NCI-H1417 treated with DMSO at 0.1 percent for 48 hours (cell line): ENCODE measurements around the gene RFWD3.
"Not testable (repeated sequence)": the region's sequence is repeated elsewhere in the genome, so short reads cannot be mapped to it uniquely, and the experiment has no call there.

Experiments used
- DNase-seq: peaks from one replicate; lab custom pipeline; 2025; lab: John Stamatoyannopoulos, UW

Gene RFWD3

GRCh38 chr16:74661064-74661463 is 5.6 kb downstream of the RFWD3 start:
- DNase-seq, result no peak

GRCh38 chr16:74660383-74660782 is 6.3 kb downstream of the RFWD3 start:
- DNase-seq, result no peak

- DNase-seq, result no peak
Observed at GRCh38 chr16:74659041-74659440, 7.6 kb downstream of the RFWD3 start.

- no peak for DNase-seq
Observed at GRCh38 chr16:74657870-74658642, 8.6 kb downstream of the RFWD3 start.

DNA sequence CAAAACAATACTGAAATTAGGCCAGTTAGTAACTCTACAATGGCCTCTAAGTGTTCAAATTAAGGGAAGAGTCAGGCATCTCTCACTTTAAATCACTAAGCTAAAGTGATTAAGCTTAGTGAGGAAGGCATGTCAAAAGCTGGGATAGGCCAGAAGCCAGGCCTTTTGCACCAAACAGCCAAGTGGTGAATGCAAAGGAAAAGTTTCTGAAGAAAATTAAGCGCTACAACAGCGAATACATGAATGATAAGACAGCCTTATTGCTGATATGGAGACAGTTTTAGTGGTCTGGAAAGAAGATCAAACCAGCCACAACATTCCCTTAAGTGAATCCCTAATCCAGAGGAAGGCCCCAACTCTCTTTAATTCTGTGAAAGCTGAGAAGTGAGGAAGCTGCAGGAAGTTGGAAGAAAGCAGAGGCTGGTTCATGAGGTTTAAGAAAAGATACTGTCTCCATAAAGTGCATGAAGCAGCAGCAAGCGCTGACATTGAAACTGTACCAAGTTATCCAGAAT is 12.1 kb downstream of the RFWD3 start:
- no peak for DNase-seq

DNA sequence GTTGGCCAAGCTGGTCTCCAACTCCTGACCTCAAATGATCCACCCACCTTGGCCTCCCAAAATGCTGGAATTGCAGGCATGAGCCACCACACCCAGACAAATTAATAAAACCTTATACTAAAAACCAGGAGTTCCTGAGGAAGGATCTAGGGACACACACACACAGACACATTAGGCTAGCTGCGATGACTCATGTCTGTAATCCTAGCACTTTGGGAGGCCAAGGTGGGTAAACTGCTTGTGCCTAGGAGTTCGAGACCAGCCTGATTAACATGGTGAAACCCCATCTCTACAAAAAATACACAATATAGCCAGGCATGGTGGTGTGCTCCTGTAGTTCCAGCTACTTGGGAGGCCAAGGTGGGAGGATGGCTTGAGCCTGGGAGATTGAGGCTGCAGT is 13.8 kb downstream of the RFWD3 start:
- DNase-seq, result not testable (repeated sequence)

DNA sequence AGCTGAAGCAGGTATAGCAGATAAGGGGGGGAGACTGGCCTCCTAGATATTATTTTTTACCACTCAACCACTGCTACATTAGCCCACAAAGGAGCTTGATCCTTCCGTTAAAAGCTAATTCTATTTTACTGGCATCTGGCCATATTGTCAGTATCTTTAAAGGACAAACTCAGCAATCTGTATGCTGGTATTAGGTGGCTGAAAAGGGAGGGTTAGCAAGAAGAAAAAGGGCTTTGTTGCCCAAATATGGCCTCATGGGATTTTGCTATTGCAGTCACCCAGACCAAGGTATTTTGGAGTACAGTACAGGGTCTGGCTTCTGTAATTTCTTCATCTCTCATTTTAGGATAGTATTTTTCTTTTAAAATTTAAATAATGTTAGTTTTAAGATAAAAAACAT is 14.4 kb downstream of the RFWD3 start:
- DNase-seq, result no peak

- no peak for DNase-seq
Observed at GRCh38 chr16:74651841-74652240, 14.8 kb downstream of the RFWD3 start.

DNA sequence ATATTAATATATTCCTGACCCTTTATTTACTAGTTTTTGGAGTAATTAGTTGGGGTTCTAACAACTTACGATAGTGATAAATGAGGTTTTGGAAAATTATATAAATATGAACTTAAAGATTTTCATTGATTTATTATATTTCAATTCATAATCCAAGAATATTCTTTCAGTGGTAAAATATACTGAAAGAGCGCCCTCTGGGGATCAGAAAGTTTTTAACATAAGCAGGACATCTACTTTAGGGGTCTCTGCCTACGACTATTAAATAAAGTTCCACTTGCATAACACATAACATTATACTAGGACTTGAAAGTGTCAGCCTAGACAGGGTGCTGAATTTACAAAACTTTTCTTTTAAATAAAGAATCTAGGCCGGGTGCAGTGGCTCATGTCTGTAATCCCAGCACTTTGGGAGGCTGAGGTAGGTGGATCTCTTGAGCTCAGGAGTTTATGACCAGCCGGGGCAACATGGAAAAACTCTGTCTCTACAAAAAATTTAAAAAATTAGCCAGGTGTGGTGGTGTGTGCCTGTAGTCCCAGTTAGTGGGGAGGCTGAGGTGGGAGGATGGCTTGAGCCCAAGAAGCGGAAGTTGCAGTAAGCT is 15.6 kb downstream of the RFWD3 start:
- no peak for DNase-seq

- DNase-seq, result no peak
Observed at GRCh38 chr16:74649839-74650504, 16.7 kb downstream of the RFWD3 start.

GRCh38 chr16:74641969-74642368 is 24.7 kb downstream of the RFWD3 start:
- no peak for DNase-seq

- DNase-seq, result no peak
Observed at GRCh38 chr16:74637742-74638453, 28.8 kb downstream of the RFWD3 start.

DNA sequence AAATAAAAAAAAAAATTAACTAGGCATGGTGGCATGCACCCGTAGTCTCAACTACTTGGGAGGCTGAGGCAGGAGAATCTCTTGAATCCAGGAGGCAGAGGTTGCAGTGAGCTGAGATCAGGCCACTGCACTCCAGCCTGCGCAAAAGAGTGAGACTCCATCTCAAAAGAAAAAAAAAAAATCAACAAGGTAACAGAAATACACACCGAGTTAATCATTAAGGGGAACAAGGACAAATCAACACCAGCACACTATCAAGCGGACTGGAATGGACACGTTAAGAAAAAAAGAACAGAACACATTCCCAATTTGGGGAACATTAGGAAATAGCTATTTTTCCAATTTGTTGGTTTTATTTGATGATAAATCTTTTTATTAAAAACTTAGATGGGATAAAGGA is 31.4 kb downstream of the RFWD3 start:
- no peak for DNase-seq

GRCh38 chr16:74633686-74634085 is 33.0 kb downstream of the RFWD3 start:
- no peak for DNase-seq

DNA sequence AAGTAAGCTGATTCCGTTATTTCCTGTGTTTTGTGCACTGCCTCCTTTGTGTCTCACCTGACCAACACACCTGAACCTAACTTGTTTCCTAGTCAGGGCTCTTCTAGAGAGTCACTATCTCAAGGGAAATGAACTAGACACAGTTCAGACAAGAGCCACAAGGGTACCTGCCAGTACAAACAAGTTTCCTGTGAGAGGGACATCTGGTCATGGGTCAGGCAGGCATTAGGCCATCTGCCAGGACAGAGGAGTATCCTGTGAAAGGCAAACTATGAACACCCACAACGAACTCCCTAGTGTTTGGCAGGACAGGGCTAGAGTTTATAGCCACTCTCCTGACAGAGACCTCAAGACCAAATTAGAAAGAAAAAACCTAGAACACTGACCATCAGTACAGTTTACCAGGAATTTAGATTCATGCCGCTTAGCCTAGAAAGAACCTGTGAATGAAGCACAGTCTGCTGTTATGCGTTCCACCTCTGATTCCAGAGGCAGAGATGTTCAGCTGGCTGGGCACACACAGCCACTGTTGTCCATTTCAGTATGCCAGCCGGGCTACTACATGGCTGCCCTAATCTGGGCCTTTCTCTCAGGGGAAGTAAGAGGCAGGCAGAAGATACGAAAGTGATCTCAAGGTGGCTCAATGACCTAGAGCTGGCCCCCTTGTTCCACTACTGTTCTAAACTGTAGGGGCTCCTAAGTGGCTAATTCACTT is 39.0 kb downstream of the RFWD3 start:
- no peak for DNase-seq

GRCh38 chr16:74626741-74627416 is 39.8 kb downstream of the RFWD3 start:
- no peak for DNase-seq

DNA sequence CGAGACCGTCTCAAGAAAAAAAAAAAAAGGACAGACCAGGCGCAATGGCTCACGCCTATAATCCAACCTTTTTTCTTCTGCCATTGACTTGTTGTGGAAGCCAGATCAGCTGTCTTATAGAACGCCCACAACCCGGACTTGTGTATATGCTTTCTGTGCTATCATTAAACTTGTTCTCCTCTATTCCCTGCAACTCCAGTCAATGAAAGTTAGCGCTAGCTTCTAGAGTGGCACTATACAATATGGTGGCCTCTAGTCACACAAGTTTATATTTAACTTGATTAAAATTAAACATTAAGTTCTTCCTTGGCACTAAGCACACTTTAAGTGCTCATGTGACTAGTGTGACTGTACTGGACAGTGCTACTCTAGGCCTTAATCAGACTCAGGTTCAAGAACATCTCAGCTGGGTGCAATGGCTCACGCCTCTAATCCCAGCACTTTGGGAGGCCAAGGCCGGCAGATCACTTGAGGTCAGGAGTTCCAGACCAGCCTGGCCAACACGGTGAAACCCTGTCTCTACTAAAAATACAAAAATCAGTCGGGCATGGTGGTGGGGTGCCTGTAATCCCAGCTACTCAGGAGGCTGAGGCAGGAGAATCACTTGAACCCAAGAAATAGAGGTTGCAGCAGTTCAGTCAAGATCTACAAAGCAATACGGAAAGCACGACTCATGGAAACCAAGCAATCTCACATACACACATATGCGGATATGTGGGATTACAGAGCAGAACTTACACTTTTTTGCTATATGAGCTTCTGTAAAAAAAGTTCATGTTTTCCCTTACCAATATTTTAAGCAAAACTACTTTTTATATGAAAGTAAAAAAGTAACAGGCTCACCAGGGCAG is 41.0 kb downstream of the RFWD3 start:
- DNase-seq, result no peak

DNA sequence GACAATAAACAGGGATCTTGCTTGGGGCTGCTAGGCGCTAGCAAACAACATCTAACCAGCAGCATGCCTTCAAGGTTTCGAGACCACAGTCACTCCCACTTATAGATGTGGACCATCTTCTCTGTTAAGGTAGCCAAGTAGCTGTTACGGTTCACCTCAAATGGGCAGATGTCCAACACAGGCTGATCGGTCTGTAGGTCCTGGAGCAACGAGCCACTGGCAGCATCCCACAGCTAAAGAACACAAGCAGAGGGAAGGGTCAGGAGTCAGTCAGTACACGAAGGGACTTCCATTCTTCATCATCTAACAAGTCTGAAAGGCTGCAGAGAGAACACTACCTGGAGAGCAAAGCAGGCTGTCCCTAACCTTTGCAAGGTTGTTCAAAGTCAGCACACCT is 42.8 kb downstream of the RFWD3 start:
- no peak for DNase-seq

DNA sequence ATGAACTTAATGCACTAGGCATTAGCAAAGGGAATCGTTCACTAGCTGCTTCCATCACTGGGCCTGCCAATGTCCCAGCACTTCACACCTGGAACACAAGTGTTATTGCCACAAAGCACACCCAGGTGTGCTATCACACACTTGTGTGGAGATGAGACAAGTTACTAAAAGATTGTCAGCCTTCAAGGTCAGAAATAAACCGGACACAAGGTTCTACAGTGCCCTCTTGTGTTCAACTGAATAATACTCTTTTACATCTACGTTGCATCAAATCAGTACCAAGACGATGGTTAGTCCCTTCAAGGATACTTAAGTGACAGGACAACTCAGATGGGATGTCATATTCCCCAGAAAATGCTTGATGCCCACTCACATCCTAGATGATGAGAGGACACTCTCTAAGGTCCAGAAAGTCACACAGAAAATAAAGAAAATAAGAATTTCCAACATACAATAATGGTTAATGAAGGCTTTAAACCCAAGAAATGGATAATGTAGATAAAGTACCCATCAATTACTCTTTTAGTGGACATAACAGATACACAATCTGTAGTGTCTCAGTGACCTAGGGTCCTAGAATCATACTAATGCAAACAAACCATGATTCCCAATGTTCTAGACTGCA is 43.4 kb downstream of the RFWD3 start:
- no peak for DNase-seq

DNA sequence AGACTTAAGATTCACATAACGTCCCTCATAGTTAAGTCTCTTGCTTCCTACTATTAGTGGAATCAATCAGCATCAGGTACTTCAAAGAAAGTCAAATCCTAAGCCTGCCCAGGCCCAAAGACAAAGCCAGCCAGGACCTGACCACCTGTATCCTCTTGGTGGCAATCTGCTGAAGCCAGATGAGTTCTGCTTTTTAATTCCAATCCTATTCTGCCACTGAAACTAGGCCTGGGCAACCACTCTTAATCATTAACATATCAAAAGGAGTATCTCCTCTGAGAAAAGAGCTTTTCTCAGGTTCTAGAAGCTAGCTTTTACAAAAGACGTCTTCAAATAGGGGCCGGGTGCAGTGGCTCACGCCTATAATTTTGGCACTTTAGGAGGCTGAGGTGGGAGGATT is 44.7 kb downstream of the RFWD3 start:
- no peak for DNase-seq
